Hematopoietic multipotent progenitor cell treated with erythropoietin and hydrocortisone succinate and interleukin-3 and kit ligand, for 8 days (in vitro differentiated cells): ENCODE data around the gene CYP26B1.

Experiments used
- DNase-seq: peaks from one replicate; pipeline ENCODE4 v3.0.0-alpha.2; 2015

Gene CYP26B1

GRCh38 chr2:72080286-72081145 lies 67.1 kb downstream of the CYP26B1 start:
- DNase-seq, result no peak
